SK-N-SH (cell line): Measurements from ENCODE around the gene PTPMT1.

Source experiments
- CHD2 ChIP-seq: fragments of 150-350 bp; IDR thresholded peaks from 2 replicates; pipeline ENCODE4 v1.6.1; 2018; ENCODE audit warnings: low read length; ENCODE audit not compliant: partially characterized antibody
- CTCF ChIP-seq: fragments of 200-600 bp; sonication (generic); IDR thresholded peaks from 2 replicates; pipeline ENCODE4 v1.6.1; 2017; ENCODE audit warnings: antibody characterized with exemption, mild to moderate bottlenecking, moderate library complexity
- ELF1 ChIP-seq: IDR thresholded peaks from 2 replicates; pipeline ENCODE4 v1.4.0; 2012
- EZH2phosphoT487 ChIP-seq: fragments of 200-600 bp; sonication (generic); IDR thresholded peaks from 2 replicates; pipeline ENCODE4 v1.6.1; 2017; ENCODE audit warnings: low read depth, mixed run types, mild to moderate bottlenecking, antibody characterized with exemption, moderate library complexity, borderline replicate concordance
- GABPA ChIP-seq: IDR thresholded peaks from 2 replicates; pipeline ENCODE4 v1.4.0; 2012; ENCODE audit warnings: low read depth, mild to moderate bottlenecking
- MAX ChIP-seq: IDR thresholded peaks from 2 replicates; pipeline ENCODE4 v1.4.0; 2012; ENCODE audit warnings: low read depth
- NRF1 ChIP-seq: IDR thresholded peaks from 2 replicates; pipeline ENCODE4 v1.6.1; 2012; ENCODE audit warnings: low read depth, mild to moderate bottlenecking, low read length
- POLR2AphosphoS5 ChIP-seq: IDR thresholded peaks from 2 replicates; pipeline ENCODE4 v1.6.1; 2012; ENCODE audit warnings: low read depth, low read length
- RAD21 ChIP-seq: IDR thresholded peaks from 2 replicates; pipeline ENCODE4 v1.6.1; 2012; ENCODE audit warnings: mild to moderate bottlenecking, low read length
- RCOR1 ChIP-seq: fragments of 150-350 bp; IDR thresholded peaks from 2 replicates; pipeline ENCODE4 v1.6.1; 2017; ENCODE audit warnings: antibody characterized with exemption, low read length
- SIN3A ChIP-seq: IDR thresholded peaks from 2 replicates; pipeline ENCODE4 v1.6.1; 2012; ENCODE audit warnings: low read depth, mild to moderate bottlenecking, low read length, moderate library complexity, borderline replicate concordance
- USF2 ChIP-seq: fragments of 150-350 bp; IDR thresholded peaks from 2 replicates; pipeline ENCODE4 v1.6.1; 2017; ENCODE audit warnings: antibody characterized with exemption, low read length, low read depth, borderline replicate concordance
- YY1 ChIP-seq: IDR thresholded peaks from 2 replicates; pipeline ENCODE4 v1.4.0; 2012; ENCODE audit warnings: low read depth, mild to moderate bottlenecking

GRCh38 chr11:47593492-47593933 lies 28.1 kb downstream of the PTPMT1 start:
- TF ChIP-seq CTCF (no peak), ELF1 (no peak), RAD21 (no peak), YY1 (no peak), POLR2AphosphoS5 (no peak), MAX (no peak), SIN3A (no peak), GABPA (no peak), RCOR1 (no peak), EZH2phosphoT487 (no peak), NRF1 (no peak), CHD2 (no peak), USF2 (no peak)
